HFF-Myc (cell line): ENCODE measurements around the gene MADCAM1.

Source experiments
- DNase-seq: peaks from one replicate; pipeline ENCODE4 v3.0.0-alpha.2; 2011; ENCODE audit warnings: low read depth; ENCODE audit errors: extremely low read depth
- H3K4me3 ChIP-seq: replicated peaks from 2 replicates; pipeline ENCODE4 v1.5.1; 2011; ENCODE audit warnings: low read depth, mild to moderate bottlenecking, control low read depth, low read length
- CTCF ChIP-seq: IDR thresholded peaks from 2 replicates; pipeline ENCODE4 v1.5.1; 2012; ENCODE audit warnings: mild to moderate bottlenecking, low read depth, low read length, control low read depth; ENCODE audit errors: missing control alignments

Gene MADCAM1

GRCh38 chr19:554817-555216, 58.5 kb downstream of the MADCAM1 start:
- no peak overlapping the region for H3K4me3 ChIP-seq
- TF ChIP-seq CTCF: no peak
- no peak for DNase-seq
